KMS-11 (cell line): ENCODE measurements around the gene DCUN1D3.
"Not testable (repeated sequence)": the region's sequence is repeated elsewhere in the genome, so short reads cannot be mapped to it uniquely, and the experiment has no call there.

Experiments used
- H2AFZ ChIP-seq: fragments of 200-600 bp; sonication (generic); 2 replicates; pipeline ENCODE4 v1.6.1; 2016; ENCODE audit warnings: antibody characterized with exemption, mixed run types, low read depth
- H3K27ac ChIP-seq: fragments of 200-600 bp; sonication (generic); 2 replicates; pipeline ENCODE4 v1.6.1; 2016; ENCODE audit warnings: mild to moderate bottlenecking, mixed run types
- H3K27me3 ChIP-seq: fragments of 200-600 bp; sonication (generic); 2 replicates; pipeline ENCODE4 v1.6.1; 2017; ENCODE audit warnings: mild to moderate bottlenecking, low read depth, mixed run types, moderate library complexity; ENCODE audit not compliant: insufficient read depth
- H3K36me3 ChIP-seq: fragments of 200-600 bp; sonication (generic); 2 replicates; pipeline ENCODE4 v1.6.1; 2017; ENCODE audit warnings: mild to moderate bottlenecking, mixed run types; ENCODE audit not compliant: insufficient read depth
- H3K4me1 ChIP-seq: fragments of 200-600 bp; sonication (generic); 2 replicates; pipeline ENCODE4 v1.6.1; 2016; ENCODE audit warnings: mild to moderate bottlenecking, low read depth, mixed run types; ENCODE audit not compliant: poor library complexity, severe bottlenecking
- H3K4me2 ChIP-seq: fragments of 200-600 bp; sonication (generic); 2 replicates; pipeline ENCODE4 v1.7.0; 2016; ENCODE audit warnings: mild to moderate bottlenecking, mixed run types
- H3K4me3 ChIP-seq: fragments of 200-600 bp; sonication (generic); IDR thresholded peaks from 2 replicates; pipeline ENCODE4 v1.6.1; 2017; ENCODE audit warnings: low read depth, low read length, mixed read lengths; ENCODE audit not compliant: insufficient read depth
- H3K79me2 ChIP-seq: fragments of 200-600 bp; sonication (generic); 2 replicates; pipeline ENCODE4 v1.6.1; 2016; ENCODE audit warnings: low read depth, mixed run types; ENCODE audit not compliant: insufficient read depth
- H3K9ac ChIP-seq: fragments of 200-600 bp; sonication (generic); 2 replicates; pipeline ENCODE4 v1.6.1; 2016; ENCODE audit warnings: mild to moderate bottlenecking, mixed run types
- H4K20me1 ChIP-seq: fragments of 200-600 bp; sonication (generic); 2 replicates; pipeline ENCODE4 v1.6.1; 2016; ENCODE audit warnings: mild to moderate bottlenecking, mixed run types; ENCODE audit not compliant: insufficient read depth
- TF ChIP-seq, protein P1 (sequence below): fragments of 200-600 bp; sonication (generic); conservative IDR thresholded peaks from 2 replicates; pipeline ENCODE4 v1.6.1; 2017; ENCODE audit warnings: low read depth, mild to moderate bottlenecking, antibody characterized with exemption, low read length, moderate library complexity, mixed read lengths

DCUN1D3 gene

DNA sequence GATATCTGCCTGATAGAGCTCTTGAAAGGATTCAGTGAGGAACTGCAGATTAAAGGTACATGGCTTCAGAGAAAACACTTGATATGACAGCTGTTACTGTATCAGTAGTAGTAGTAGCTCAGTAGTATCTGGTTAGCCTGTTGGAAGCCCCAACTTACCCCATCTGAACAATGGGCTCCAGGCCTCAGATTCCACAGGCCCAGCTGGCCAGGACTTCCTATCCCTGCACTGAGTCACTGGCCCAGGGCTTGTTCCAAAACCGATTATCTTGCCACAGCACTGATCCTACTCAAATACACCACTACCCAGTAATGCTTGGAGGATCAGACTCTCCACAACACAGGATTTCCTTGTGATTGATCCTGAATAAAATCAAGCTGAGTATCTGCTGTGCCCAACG, 32.6 kb downstream of the DCUN1D3 start:
- Histone ChIP-seq H3K4me1 (peaks cover 6% of the 10 kb centered on the region), H3K9ac (no peak overlapping the region), H3K4me2 (no peak overlapping the region), H4K20me1 (no peaks in the 10 kb centered on the region), H3K4me3 (no peak overlapping the region), H3K36me3 (no peaks in the 10 kb centered on the region), H3K27ac (no peak overlapping the region), H3K79me2 (no peaks in the 10 kb centered on the region), H2AFZ (no peak overlapping the region), H3K27me3 (no peaks in the 10 kb centered on the region)
- TF ChIP-seq, protein P1, sequence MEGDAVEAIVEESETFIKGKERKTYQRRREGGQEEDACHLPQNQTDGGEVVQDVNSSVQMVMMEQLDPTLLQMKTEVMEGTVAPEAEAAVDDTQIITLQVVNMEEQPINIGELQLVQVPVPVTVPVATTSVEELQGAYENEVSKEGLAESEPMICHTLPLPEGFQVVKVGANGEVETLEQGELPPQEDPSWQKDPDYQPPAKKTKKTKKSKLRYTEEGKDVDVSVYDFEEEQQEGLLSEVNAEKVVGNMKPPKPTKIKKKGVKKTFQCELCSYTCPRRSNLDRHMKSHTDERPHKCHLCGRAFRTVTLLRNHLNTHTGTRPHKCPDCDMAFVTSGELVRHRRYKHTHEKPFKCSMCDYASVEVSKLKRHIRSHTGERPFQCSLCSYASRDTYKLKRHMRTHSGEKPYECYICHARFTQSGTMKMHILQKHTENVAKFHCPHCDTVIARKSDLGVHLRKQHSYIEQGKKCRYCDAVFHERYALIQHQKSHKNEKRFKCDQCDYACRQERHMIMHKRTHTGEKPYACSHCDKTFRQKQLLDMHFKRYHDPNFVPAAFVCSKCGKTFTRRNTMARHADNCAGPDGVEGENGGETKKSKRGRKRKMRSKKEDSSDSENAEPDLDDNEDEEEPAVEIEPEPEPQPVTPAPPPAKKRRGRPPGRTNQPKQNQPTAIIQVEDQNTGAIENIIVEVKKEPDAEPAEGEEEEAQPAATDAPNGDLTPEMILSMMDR = no peak

DNA sequence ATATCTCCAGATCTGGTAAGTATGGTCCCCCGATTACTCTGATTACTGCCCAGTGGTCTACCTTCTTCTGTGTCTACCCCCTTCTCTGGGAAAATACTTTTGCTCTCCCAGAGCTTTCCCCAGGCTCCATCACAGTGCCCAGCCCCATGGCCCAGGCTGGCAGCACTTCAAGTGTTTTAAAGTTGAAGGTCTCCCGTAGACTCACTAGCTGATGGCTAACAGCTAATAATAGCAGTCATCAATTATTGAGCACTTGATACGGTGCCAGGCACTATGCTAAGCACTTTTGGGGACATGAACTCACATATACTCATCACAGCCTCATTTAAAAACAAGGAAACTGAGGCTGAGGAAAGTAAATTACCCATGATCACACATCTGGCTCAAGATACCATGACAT, 33.4 kb downstream of the DCUN1D3 start:
- TF ChIP-seq, protein P1 = no peak
- no peaks in the 10 kb centered on the region for H3K4me1 ChIP-seq
- H3K9ac ChIP-seq = no peak overlapping the region
- H3K27ac ChIP-seq = no peak overlapping the region
- H4K20me1 ChIP-seq = no peaks in the 10 kb centered on the region
- no peak overlapping the region for H2AFZ ChIP-seq
- no peaks in the 10 kb centered on the region for H3K27me3 ChIP-seq
- H3K4me2 ChIP-seq = no peak overlapping the region
- no peaks in the 10 kb centered on the region for H3K36me3 ChIP-seq
- H3K79me2 ChIP-seq = no peaks in the 10 kb centered on the region
- no peak overlapping the region for H3K4me3 ChIP-seq

GRCh38 chr16:20866145-20866772, 33.9 kb downstream of the DCUN1D3 start:
- H2AFZ ChIP-seq = no peak overlapping the region
- no peak overlapping the region for H3K9ac ChIP-seq
- H3K4me3 ChIP-seq = no peak overlapping the region
- no peaks in the 10 kb centered on the region for H3K36me3 ChIP-seq
- H3K4me1 ChIP-seq = no peaks in the 10 kb centered on the region
- H3K79me2 ChIP-seq = no peaks in the 10 kb centered on the region
- H3K4me2 ChIP-seq = no peak overlapping the region
- no peaks in the 10 kb centered on the region for H3K27me3 ChIP-seq
- H3K27ac ChIP-seq = no peak overlapping the region
- TF ChIP-seq, protein P1 = no peak
- H4K20me1 ChIP-seq = no peaks in the 10 kb centered on the region

- TF ChIP-seq, protein P1 = no peak
- Histone ChIP-seq H3K4me3 (no peak overlapping the region), H2AFZ (no peak overlapping the region), H3K27ac (no peak overlapping the region), H4K20me1 (no peaks in the 10 kb centered on the region), H3K9ac (no peak overlapping the region), H3K4me1 (no peaks in the 10 kb centered on the region), H3K36me3 (no peaks in the 10 kb centered on the region), H3K79me2 (no peaks in the 10 kb centered on the region), H3K27me3 (no peaks in the 10 kb centered on the region), H3K4me2 (no peak overlapping the region)
Measured at GRCh38 chr16:20865420-20866131, 34.6 kb downstream of the DCUN1D3 start.

DNA sequence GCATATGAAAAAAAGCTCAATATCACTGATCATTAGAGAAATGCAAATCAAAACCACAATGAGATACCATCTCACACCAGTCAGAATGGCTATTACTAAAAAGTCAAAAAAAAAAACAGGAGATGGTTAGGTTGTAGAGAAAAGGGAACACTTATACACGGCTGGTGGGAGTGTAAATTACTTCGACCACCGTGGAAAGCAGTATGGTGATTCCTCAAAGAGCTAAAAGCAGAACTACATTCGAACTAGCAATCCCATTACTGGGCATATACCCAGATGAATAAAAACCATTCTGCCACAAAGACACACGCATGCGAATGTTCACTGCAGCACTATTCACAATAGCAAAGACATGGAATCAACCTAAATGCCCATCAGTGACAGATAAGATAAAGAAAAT, 35.8 kb downstream of the DCUN1D3 start:
- H3K27ac ChIP-seq, H3K27me3 ChIP-seq, H3K4me2 ChIP-seq, H2AFZ ChIP-seq, H3K79me2 ChIP-seq, H3K36me3 ChIP-seq, H4K20me1 ChIP-seq, H3K4me3 ChIP-seq, H3K4me1 ChIP-seq, H3K9ac ChIP-seq: not testable (repeated sequence)
